ENCODE data around the gene MAP4K4. TPM values are rescaled to one million over a fixed set of nuclear protein-coding genes. Genes with fewer than 3 reads are reported as not detected.

The MAP4K4 gene
- total RNA-seq, 1 experiment from 2014 or later: 132 TPM

- Histone ChIP-seq H3K23me2 (ENCODE audit: insufficient read length, low read depth, low read length, poor library complexity, severe bottlenecking) (no peaks in the 10 kb centered on the region), H3K9me3 (ENCODE audit: control insufficient read depth, low read depth, low read length) (no peaks in the 10 kb centered on the region), H2BK15ac (ENCODE audit: low read depth, low read length) (no peak overlapping the region), H4K8ac (replicated peaks; ENCODE audit: insufficient read length, low read depth, low read length) (no peak overlapping the region), H3K56ac (ENCODE audit: insufficient read length, low read depth, low read length) (no peak overlapping the region), H3T11ph (ENCODE audit: low read length) (no peak overlapping the region), H3K4me1 (ENCODE audit: insufficient read depth, low read length) (peaks cover 11% of the 10 kb centered on the region), H3K79me1 (ENCODE audit: insufficient read depth, low read depth, low read length, poor library complexity, severe bottlenecking) (no peaks in the 10 kb centered on the region), H2AFZ (ENCODE audit: low read length) (no peak overlapping the region), H3K79me2 (ENCODE audit: insufficient read depth, low read length) (peaks cover 26% of the 10 kb centered on the region; the same call in 1 of the 2 replicates), H3K27ac (ENCODE audit: insufficient read length, low read depth, low read length) (no peak overlapping the region), H4K5ac (ENCODE audit: insufficient read length, low read depth, low read length) (no peak overlapping the region), H2AK5ac (ENCODE audit: insufficient read length, low read length) (no peak overlapping the region), H2BK120ac (ENCODE audit: low read depth, low read length, poor library complexity, severe bottlenecking) (no peak overlapping the region), H3K27me3 (ENCODE audit: insufficient read depth, low read length) (no peaks in the 10 kb centered on the region), H3K14ac (ENCODE audit: insufficient read depth, low read length) (no peak overlapping the region), H3K9ac (ENCODE audit: extremely low read depth, insufficient read length, low read length) (no peak overlapping the region), H3K4me2 (ENCODE audit: insufficient read depth, insufficient read length, low read length) (no peak overlapping the region), H4K91ac (ENCODE audit: insufficient read length, low read depth, low read length) (no peak overlapping the region), H2BK20ac (ENCODE audit: low read depth, low read length, poor library complexity, severe bottlenecking) (no peak overlapping the region), H3K18ac (ENCODE audit: insufficient read length, low read depth, low read length) (no peak overlapping the region), H4K20me1 (ENCODE audit: control insufficient read depth, insufficient read depth, insufficient read length) (no peaks in the 10 kb centered on the region), H2BK12ac (ENCODE audit: insufficient read length, low read depth, low read length) (no peak overlapping the region), H3K23ac (ENCODE audit: insufficient read length, low read depth, low read length) (no peak overlapping the region), H3K4ac (ENCODE audit: low read depth, low read length) (no peak overlapping the region), H2BK5ac (ENCODE audit: insufficient read length, low read length) (no peak overlapping the region)
- Mint-ChIP-seq H3K9me3 (no peaks in the 10 kb centered on the region; a peak in 1 of 5 replicates), H3K4me1 (peaks cover 62 to 65% of the 10 kb centered on the region in 2 experiments), H3K36me3 (ENCODE audit: insufficient read depth in 1 of 3, low read depth in 3 of 3) (peaks cover 0 to 7% (median 2%) of the 10 kb centered on the region in 3 experiments; a peak in 3 of 7 replicates), H3K27ac (no peak overlapping the region), H3K4me3 (no peak overlapping the region), H3K27me3 (ENCODE audit: low read depth) (no peaks in the 10 kb centered on the region; the same call in 1 of the 2 replicates)
- WGBS (ENCODE audit: extremely low coverage, insufficient read length, low lambda C conversion rate): no CpG with 5 or more reads among the region's 3 CpGs
- no peak for DNase-seq
- no peak for TF ChIP-seq CTCF (conservative IDR thresholded peaks at IDR 0.05)
These were observed 117.6 kb downstream of the MAP4K4 start for GRCh38 chr2:101815154-101815553.

All from H9 (cell line).